GM21825 (cell line): ENCODE measurements around the gene EVI2A.

ENCODE experiments used
- ATAC-seq: cut with Tn5 transposase; IDR thresholded peaks from one replicate; pipeline ENCODE4 v1.9.1; 2021; ENCODE audit warnings: mild to moderate bottlenecking, moderate library complexity; ENCODE audit not compliant: unreplicated experiment

Gene EVI2A

GRCh38 chr17:31279401-31279800 is 42.0 kb downstream of the EVI2A start:
- ATAC-seq = no peak

- no peak for ATAC-seq
Measured at GRCh38 chr17:31275116-31275515, 46.3 kb downstream of the EVI2A start.

GRCh38 chr17:31274252-31274651 is 47.2 kb downstream of the EVI2A start:
- no peak for ATAC-seq

DNA sequence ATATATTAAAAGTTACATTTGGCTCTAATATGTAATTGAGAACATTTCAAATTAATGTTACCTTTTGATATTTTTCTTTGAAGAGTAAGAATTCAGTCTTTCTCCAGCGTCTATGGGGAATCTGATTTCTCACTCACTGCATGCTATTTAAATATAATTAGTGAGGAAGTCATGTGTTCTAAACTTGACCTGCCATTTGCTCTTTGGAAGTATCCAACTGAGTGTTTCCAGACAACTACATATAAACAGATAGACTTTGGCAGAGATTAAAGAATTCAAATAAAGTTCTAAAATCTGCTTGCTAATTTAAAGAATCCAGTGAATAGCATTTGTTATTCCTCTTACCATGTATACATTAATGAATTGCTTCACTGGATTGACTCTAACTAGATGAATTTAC is 47.9 kb downstream of the EVI2A start:
- no peak for ATAC-seq

- no peak for ATAC-seq
Measured at GRCh38 chr17:31272803-31273202, 48.6 kb downstream of the EVI2A start.

DNA sequence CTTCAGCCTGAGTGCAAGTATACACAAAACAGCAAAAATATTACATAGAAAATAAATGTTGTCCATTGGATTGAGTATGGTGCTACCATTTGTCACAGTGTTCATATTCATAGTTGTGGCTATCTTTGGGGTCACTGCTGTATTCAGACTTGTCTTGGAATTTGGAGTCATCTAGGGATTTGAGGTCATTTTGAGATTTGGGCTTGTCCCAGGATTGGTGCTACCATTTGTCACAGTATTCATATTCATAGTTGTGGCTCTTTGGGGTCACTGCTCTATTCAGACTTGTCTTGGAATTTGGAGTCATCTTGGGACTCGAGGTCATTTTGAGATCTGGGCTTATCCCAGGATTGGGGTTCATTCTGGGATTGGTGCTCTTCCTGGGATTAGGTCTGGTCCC is 49.2 kb downstream of the EVI2A start:
- no peak for ATAC-seq

DNA sequence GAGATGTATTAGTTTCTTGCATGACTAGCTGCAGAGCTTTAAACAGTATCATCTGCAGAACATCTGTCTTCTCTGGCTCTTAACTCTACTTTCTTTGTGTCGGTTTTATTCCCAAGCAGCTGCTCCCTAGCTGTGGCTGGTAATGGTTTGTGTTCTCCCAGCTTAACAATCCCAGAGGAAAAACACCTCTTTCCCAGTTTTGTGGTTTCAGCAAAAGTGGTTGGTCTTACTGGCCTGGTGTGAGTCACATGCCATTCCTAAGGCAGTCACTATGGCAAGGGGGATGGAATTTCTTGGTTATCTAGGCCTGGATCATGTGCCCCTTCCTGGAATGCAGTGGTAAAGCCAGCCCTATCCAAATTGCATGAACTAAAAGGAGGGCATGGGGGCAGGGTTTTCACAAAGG is 51.8 kb downstream of the EVI2A start:
- no peak for ATAC-seq

GRCh38 chr17:31269036-31269577 is 52.3 kb downstream of the EVI2A start:
- ATAC-seq = no peak
